T-helper 2 cell treated with Interferon-gamma antibody and Interleukin-4, amounts not matched to agents 5 μg/mL and 100 μg/mL, for 36 hours (primary cell): ENCODE data around the gene F2RL1.
"Not testable (repeated sequence)": the region's sequence is repeated elsewhere in the genome, so short reads cannot be mapped to it uniquely, and the experiment has no call there.

Source experiments
- DNase-seq: peaks from one replicate; pipeline ENCODE4 v3.0.0; 2021; ENCODE audit warnings: low spot score
- H3K27ac Mint-ChIP-seq: one replicate; pipeline ENCODE4 v1.8.0; 2021; ENCODE audit warnings: mild to moderate bottlenecking, mixed read lengths
- H3K27me3 Mint-ChIP-seq: one replicate; pipeline ENCODE4 v1.8.0; 2021; ENCODE audit warnings: low read depth, mixed read lengths
- H3K36me3 Mint-ChIP-seq: one replicate; pipeline ENCODE4 v1.8.0; 2021; ENCODE audit warnings: low read depth, mixed read lengths
- H3K4me1 Mint-ChIP-seq: one replicate; pipeline ENCODE4 v1.8.0; 2021; ENCODE audit warnings: low read depth, mixed read lengths
- H3K4me3 Mint-ChIP-seq: one replicate; pipeline ENCODE4 v1.8.0; 2022; ENCODE audit warnings: mild to moderate bottlenecking, moderate library complexity, mixed read lengths
- H3K9me3 Mint-ChIP-seq: one replicate; pipeline ENCODE4 v1.8.0; 2021; ENCODE audit warnings: mixed read lengths

F2RL1 gene

DNA sequence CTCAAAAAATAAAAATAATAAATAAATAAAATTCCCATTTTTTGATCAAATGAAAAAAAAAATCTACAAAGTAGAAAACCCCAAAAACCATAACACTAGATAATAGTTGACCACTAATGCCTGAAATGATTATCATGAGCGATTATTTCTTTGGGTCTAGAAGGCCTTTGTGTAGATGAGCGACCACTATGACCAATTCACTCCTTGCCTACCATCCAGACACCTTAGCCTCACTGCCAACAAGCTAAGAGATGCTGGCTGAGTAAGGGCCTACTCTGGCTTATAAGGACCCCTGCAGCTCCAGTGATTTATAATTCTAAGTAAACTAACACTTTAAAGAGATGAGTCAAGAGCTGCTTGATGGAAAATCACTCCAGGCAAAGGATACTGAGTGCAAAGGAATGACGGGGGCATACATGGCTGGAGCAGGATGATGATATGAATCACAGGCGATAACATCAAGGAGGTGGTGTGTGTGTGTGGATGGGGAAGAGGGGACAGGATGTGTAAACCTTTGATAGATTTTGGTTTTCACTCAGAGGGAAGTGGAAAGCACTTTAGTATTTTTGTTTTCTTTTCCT, 4.8 kb upstream of the F2RL1 start:
- Mint-ChIP-seq H3K4me1 (peaks cover 10% of the 10 kb centered on the region), H3K27me3 (peaks cover 37% of the 10 kb centered on the region), H3K36me3 (no peaks in the 10 kb centered on the region), H3K9me3 (no peaks in the 10 kb centered on the region), H3K4me3 (no peak overlapping the region), H3K27ac (no peak overlapping the region)
- DNase-seq, result no peak

GRCh38 chr5:76816110-76816831, 2.6 kb upstream of the F2RL1 start:
- no peak overlapping the region for H3K4me3 Mint-ChIP-seq
- H3K27me3 Mint-ChIP-seq, result peaks cover 55% of the 10 kb centered on the region
- no peaks in the 10 kb centered on the region for H3K36me3 Mint-ChIP-seq
- H3K27ac Mint-ChIP-seq, result no peak overlapping the region
- DNase-seq, result no peak
- H3K4me1 Mint-ChIP-seq, result peaks cover 10% of the 10 kb centered on the region
- no peaks in the 10 kb centered on the region for H3K9me3 Mint-ChIP-seq

DNA sequence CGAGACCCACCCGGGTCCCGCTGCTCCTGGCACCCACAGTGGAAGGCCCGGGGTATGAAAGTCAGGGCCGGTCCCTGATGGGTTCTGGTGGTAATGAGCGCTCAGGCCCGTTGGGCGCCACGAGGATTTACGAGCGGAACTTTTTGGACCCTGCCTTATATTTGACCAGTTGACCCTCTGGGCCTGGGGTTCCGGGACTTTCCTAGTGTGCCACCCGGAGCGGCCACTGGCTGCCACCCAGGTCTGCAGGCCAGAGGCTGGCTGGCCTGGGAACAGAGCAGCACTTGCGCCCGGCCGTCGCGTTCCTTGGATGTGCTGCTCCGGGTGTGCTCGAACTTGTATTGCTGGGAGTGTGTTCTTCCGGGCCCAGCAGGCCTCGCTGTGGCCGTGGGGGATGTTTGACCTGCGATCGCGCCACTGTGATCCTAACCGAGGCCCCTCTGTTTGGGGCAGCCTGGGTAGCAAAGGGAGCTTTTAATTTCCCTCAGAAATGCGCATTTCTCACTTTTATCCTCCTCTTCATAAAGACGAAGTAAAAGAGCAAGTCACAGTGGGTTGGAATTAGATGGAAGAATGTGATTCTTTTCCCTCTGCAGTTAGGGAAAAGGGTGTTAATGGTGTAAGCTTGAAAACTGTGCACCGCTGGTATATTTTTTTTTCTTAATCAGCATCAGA, 1.2 kb downstream of the F2RL1 start:
- peaks cover 9% of the 10 kb centered on the region for H3K4me1 Mint-ChIP-seq
- no peak for DNase-seq
- H3K27me3 Mint-ChIP-seq, result peaks cover 67% of the 10 kb centered on the region
- H3K4me3 Mint-ChIP-seq, result peak overlapping the region; percentile 74
- H3K36me3 Mint-ChIP-seq, result no peaks in the 10 kb centered on the region
- no peak overlapping the region for H3K27ac Mint-ChIP-seq
- H3K9me3 Mint-ChIP-seq, result no peaks in the 10 kb centered on the region

DNA sequence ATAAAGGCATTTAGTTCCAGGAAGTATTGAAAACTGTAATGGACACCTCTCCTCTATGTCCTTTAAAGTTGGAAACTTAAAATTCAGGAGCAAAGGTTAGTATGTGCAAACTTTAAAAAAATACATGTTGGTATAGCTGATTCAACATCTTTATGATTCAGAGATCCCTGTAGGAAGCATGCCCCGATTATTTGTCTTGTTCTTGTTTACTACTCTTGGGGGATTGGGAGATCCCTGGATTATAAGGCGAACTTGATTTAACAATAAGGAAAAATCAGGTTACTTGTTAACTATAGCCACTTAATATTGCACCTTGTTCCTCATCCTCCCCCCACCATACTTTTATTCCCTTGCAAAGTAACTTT, 1.7 kb downstream of the F2RL1 start:
- H3K36me3 Mint-ChIP-seq, result no peaks in the 10 kb centered on the region
- H3K4me3 Mint-ChIP-seq, result peak overlapping the region; percentile 9
- H3K27ac Mint-ChIP-seq, result no peak overlapping the region
- no peaks in the 10 kb centered on the region for H3K9me3 Mint-ChIP-seq
- no peak for DNase-seq
- peaks cover 9% of the 10 kb centered on the region for H3K4me1 Mint-ChIP-seq
- H3K27me3 Mint-ChIP-seq, result peaks cover 68% of the 10 kb centered on the region

- Mint-ChIP-seq H3K4me1 (peaks cover 9% of the 10 kb centered on the region), H3K27ac (no peak overlapping the region), H3K9me3 (no peaks in the 10 kb centered on the region), H3K36me3 (no peaks in the 10 kb centered on the region), H3K27me3 (peaks cover 66% of the 10 kb centered on the region), H3K4me3 (no peak overlapping the region)
- DNase-seq, result no peak
Measured at GRCh38 chr5:76821136-76821535, 2.3 kb downstream of the F2RL1 start.

DNA sequence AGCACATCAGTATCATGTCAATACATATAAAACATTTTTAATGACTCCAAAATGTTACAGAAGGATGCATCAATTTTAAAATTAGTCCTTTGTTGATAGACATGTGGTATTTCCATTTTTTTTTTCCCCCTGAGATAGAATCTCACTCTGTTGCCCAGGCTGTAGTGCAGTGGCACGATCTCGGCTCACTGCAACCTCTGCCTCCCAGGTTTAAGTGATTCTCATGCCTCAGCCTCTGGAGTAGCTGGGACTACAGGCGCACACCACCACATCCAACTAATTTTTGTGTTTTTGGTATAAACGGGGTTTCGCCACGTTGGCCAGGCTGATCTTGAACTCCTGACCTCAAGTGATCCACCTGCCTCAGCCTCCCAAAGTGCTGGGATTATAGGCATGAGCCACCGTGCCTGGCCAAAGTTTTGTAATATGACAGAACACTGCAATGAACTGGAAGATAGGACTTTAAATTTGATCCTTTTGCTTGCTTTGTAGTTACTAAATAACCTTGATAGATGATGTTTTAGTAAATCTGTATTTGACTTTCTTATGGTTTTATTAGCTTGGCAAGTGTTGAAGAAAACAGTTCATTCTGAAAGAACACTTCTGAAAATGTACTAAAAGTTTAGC, 3.4 kb downstream of the F2RL1 start:
- peaks cover 59% of the 10 kb centered on the region for H3K27me3 Mint-ChIP-seq
- H3K4me1 Mint-ChIP-seq, H3K4me3 Mint-ChIP-seq, H3K36me3 Mint-ChIP-seq, H3K27ac Mint-ChIP-seq, DNase-seq, H3K9me3 Mint-ChIP-seq: not testable (repeated sequence)

DNA sequence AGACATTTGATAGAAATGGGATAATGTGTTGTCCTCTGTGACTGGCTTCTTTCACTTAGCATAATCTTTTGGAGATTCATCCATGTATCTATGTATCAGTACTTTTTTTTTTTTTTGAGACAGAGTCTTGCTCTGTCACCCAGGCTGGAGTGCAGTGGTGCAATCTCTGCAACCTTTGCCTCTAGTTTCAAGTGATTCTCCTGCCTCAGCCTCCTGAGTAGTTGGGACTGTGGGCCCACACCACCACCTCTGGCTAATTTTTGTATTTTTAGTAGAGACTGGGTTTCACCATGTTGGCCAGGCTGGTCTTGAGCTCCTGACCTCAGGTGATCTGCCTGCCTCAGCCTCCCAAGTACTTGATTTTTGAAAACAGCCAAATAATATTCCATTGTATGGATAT, 7.6 kb downstream of the F2RL1 start:
- not testable (repeated sequence) for H3K27ac Mint-ChIP-seq, H3K4me1 Mint-ChIP-seq, H3K4me3 Mint-ChIP-seq, H3K36me3 Mint-ChIP-seq, DNase-seq, H3K9me3 Mint-ChIP-seq
- peaks cover 26% of the 10 kb centered on the region for H3K27me3 Mint-ChIP-seq

DNA sequence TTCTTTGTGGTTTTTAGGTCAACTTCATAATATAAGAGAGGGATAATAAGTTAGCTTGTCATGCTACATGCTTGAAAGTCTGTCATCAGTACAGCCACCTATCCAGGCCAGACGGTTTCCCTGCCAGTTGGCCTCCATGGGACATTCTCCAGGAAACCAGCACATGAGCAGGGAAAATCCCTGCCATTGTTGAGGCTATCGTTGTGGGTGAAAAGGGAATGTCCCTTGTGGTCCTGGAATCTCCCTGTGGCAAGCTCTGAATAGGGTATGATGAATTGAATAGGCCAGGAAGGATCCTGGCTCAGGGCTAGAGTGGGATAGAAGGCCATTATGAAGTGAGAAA, 12.3 kb downstream of the F2RL1 start:
- H3K27ac Mint-ChIP-seq, result no peak overlapping the region
- DNase-seq, result no peak
- H3K27me3 Mint-ChIP-seq, result peaks cover 4% of the 10 kb centered on the region
- H3K9me3 Mint-ChIP-seq, result no peaks in the 10 kb centered on the region
- H3K4me1 Mint-ChIP-seq, result no peaks in the 10 kb centered on the region
- H3K36me3 Mint-ChIP-seq, result no peaks in the 10 kb centered on the region
- H3K4me3 Mint-ChIP-seq, result no peak overlapping the region

DNA sequence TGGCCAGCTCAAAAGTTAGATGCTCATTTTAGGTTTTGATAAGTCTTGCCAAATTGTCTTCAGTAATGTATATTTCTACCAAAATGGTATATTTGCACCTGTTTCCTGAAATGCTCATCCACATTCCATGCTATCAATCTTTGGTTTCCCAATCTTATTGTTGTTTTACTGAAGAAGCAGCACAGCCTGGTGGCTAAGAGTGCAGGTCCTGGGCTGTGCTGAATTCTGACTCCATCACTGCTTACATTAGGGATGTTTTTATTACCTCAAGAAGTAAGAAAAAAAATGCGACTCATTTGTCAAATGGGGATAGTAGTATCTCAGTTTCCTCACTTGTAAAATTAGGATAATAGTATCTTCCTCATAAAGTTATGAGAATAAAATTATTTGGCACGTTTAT, 17.4 kb downstream of the F2RL1 start:
- Mint-ChIP-seq H3K4me1 (no peaks in the 10 kb centered on the region), H3K9me3 (no peaks in the 10 kb centered on the region), H3K27ac (no peak overlapping the region), H3K36me3 (no peaks in the 10 kb centered on the region), H3K4me3 (no peak overlapping the region), H3K27me3 (peaks cover 4% of the 10 kb centered on the region)
- DNase-seq, result no peak

GRCh38 chr5:76836585-76836984, 17.8 kb downstream of the F2RL1 start:
- DNase-seq, result no peak
- H3K4me1 Mint-ChIP-seq, result no peaks in the 10 kb centered on the region
- peaks cover 8% of the 10 kb centered on the region for H3K27me3 Mint-ChIP-seq
- H3K9me3 Mint-ChIP-seq, result no peaks in the 10 kb centered on the region
- H3K36me3 Mint-ChIP-seq, result no peaks in the 10 kb centered on the region
- H3K27ac Mint-ChIP-seq, result no peak overlapping the region
- no peak overlapping the region for H3K4me3 Mint-ChIP-seq

- Mint-ChIP-seq H3K4me1 (no peaks in the 10 kb centered on the region), H3K9me3 (no peaks in the 10 kb centered on the region), H3K36me3 (no peaks in the 10 kb centered on the region), H3K27me3 (peaks cover 13% of the 10 kb centered on the region), H3K27ac (no peak overlapping the region), H3K4me3 (no peak overlapping the region)
- DNase-seq, result no peak
Measured at GRCh38 chr5:76838481-76839261, 19.8 kb downstream of the F2RL1 start.

- Mint-ChIP-seq H3K27ac (no peak overlapping the region), H3K9me3 (no peaks in the 10 kb centered on the region), H3K36me3 (no peaks in the 10 kb centered on the region), H3K4me3 (no peak overlapping the region), H3K27me3 (peaks cover 13% of the 10 kb centered on the region), H3K4me1 (no peaks in the 10 kb centered on the region)
- no peak for DNase-seq
Measured at GRCh38 chr5:76841361-76841760, 22.5 kb downstream of the F2RL1 start.

GRCh38 chr5:76845890-76846289, 27.1 kb downstream of the F2RL1 start:
- H3K36me3 Mint-ChIP-seq, result peaks cover 1% of the 10 kb centered on the region
- H3K27me3 Mint-ChIP-seq, result peaks cover 9% of the 10 kb centered on the region
- no peak overlapping the region for H3K4me3 Mint-ChIP-seq
- H3K9me3 Mint-ChIP-seq, result peaks cover 4% of the 10 kb centered on the region
- DNase-seq, result no peak
- no peak overlapping the region for H3K27ac Mint-ChIP-seq
- H3K4me1 Mint-ChIP-seq, result peaks cover 12% of the 10 kb centered on the region
